Subcutaneous adipose tissue (tissue), 4 donors: Measurements from ENCODE around the gene GRIN3B. TPM values are rescaled to one million over a fixed set of nuclear protein-coding genes. Genes with fewer than 3 reads are reported as not detected.

Source experiments
- total RNA-seq, 4 donors: library from RNA; depleted of rRNA; stranded (reverse); fragments of >200 nt; gene quantifications; one replicate each; pipeline ENCODE4 v1.1.0, GENCODE V29; 2016
- TF ChIP-seq, protein P1 (sequence below): fragments of 450-650 bp; IDR thresholded peaks from one replicate; pipeline ENCODE4 v1.5.1; 2016; ENCODE audit warnings: low read depth, mild to moderate bottlenecking, control low read depth, antibody characterized with exemption, moderate library complexity

GRIN3B gene
- total RNA-seq, 4 donors from 2014 or later: not detected

DNA sequence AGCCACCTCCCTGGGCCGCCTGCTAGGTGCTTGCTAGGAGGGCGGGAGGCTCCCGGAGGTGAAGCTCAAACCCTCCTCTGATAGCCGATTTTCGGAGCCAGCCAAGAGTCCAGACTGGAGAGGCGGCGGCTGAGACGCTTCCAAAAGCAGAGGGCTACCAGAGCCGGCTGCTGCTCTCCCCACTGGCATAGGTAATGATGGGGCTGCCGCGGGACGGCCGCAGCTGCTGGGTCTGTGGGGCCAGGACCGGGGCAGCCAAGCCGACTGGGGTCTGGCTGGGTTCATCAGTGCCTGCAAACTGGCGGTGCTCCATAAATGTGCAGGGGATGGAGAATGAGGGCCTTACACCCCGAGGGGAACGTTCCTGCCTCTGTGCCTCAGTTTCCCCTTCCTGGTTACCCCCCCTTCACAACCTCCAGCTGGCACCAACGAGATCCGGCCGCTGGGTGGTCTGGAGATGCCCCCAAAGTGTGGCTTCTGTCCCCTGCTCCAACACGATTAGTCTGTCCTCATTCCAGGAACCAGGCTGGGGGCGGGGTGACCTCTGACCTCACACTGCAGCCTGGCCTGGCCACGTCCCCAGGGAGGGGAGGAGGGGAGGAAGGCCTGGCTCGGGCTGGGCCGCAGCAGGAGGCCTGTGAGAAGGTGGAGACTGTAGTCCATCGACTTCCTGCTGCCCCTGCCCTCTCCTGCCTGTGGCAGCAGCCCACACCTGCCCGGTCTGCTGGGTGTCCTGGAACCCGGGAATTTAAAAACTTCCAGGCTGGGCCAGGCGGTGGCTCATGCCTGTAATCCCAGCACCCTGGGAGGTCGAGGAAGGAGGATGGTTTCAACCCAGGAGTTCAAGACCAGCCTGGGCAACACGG is 19.9 kb upstream of the GRIN3B start:
- TF ChIP-seq, protein P1, sequence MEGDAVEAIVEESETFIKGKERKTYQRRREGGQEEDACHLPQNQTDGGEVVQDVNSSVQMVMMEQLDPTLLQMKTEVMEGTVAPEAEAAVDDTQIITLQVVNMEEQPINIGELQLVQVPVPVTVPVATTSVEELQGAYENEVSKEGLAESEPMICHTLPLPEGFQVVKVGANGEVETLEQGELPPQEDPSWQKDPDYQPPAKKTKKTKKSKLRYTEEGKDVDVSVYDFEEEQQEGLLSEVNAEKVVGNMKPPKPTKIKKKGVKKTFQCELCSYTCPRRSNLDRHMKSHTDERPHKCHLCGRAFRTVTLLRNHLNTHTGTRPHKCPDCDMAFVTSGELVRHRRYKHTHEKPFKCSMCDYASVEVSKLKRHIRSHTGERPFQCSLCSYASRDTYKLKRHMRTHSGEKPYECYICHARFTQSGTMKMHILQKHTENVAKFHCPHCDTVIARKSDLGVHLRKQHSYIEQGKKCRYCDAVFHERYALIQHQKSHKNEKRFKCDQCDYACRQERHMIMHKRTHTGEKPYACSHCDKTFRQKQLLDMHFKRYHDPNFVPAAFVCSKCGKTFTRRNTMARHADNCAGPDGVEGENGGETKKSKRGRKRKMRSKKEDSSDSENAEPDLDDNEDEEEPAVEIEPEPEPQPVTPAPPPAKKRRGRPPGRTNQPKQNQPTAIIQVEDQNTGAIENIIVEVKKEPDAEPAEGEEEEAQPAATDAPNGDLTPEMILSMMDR: no peak

- TF ChIP-seq, protein P1: no peak
These were observed 17.6 kb upstream of the GRIN3B start for GRCh38 chr19:982567-983170.

DNA sequence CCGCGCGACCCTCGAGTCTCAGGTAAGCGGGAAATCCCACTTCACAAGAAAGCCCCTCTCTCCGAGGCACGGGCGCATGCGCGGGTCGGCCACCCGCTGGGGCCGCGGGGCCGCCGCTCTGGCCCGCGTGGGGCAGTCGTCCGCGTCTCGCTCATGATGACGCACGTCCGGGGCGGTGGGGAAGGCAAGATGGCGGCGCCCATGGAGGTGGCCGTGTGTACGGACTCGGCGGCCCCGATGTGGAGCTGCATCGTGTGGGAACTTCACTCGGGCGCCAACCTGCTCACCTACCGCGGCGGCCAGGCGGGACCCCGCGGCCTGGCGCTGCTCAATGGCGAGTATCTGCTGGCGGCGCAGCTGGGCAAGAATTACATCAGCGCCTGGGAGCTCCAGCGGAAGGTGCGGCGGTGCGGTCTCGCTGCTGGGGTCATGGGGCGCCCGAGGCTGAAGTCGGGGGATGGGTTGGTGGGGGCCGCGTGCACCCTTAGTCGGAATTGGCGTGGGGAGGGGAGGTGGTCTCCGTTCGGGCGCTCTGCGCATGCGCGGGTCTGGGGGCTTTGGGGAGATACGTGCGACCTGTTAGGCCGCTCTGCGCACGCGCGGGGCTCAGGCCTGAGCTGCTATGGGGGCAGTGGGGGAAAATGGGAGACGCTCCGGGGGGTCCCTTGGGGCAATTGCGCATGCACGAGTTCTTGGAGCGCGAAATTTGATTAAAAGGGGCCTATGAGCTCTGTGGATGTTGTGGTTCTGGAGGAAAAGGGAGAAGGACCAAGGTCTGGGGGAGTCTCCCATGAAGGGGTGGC is 15.9 kb upstream of the GRIN3B start, which contains the start of gene WDR18:
TSS of gene WDR18 (plus strand) at position 181 of the 803 bp plus-strand sequence. CDS start at position 190, 9 bp downstream.
- TF ChIP-seq, protein P1: no peak

DNA sequence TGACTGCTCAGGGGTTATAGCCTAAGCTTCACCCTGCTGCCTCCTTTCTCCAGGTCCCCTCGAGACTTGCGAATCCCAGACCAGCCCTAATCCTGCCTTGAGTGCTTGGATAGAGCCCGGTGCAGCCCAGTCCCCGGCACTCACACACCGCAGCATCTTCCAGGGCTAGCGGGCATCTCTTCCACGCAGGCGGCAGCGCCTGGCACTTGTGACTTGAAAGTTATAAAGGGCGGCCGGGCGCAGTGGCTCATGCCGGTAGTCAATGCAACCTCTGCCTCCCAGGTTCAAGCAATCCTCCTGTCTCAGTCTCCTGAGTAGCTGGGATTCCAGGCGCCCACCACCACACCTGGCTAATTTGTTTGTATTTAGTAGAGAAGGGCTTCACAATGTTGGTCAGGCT is 14.1 kb upstream of the GRIN3B start:
- TF ChIP-seq, protein P1: no peak

- TF ChIP-seq, protein P1: no peak
These were observed 12.1 kb upstream of the GRIN3B start for GRCh38 chr19:988081-988480.

DNA sequence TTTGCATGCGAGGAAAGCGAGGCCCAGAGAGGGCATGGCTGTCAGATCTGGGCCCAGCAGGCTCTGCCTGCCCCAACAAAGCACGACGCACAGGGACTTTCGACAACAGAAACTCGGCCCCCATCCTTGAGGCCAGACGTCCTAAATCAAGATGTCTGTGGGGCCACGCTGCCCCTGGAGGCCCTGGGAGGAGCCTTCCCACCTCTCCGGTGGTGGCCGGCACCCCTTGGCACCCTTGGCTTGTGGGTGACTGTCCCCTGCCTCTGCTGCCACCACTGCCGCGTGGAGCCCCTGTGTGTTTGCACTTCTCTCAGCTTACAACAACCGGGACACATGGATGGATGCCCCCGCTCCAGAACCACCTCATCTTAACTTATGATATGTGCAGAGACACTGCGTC is 11.7 kb upstream of the GRIN3B start:
- TF ChIP-seq, protein P1: no peak
